NB4 (cell line): ENCODE measurements around the gene FMNL3.
"Not testable (repeated sequence)": the region's sequence is repeated elsewhere in the genome, so short reads cannot be mapped to it uniquely, and the experiment has no call there.

Experiments used
- DNase-seq: peaks from one replicate; pipeline ENCODE4 v3.0.0; 2010; ENCODE audit warnings: low read depth
- H3K4me3 ChIP-seq: one replicate; pipeline ENCODE4 v1.5.1; 2011; ENCODE audit warnings: mild to moderate bottlenecking, low read depth, low read length, moderate library complexity
- CTCF ChIP-seq: IDR thresholded peaks from one replicate; pipeline ENCODE4 v1.5.1; 2012; ENCODE audit warnings: low read depth, low read length
- MYC ChIP-seq: IDR thresholded peaks from 2 replicates; pipeline ENCODE4 v1.6.1; 2011; ENCODE audit warnings: low read depth, low read length
- POLR2A ChIP-seq: IDR thresholded peaks from 2 replicates; pipeline ENCODE4 v1.6.1; 2011; ENCODE audit warnings: mild to moderate bottlenecking; ENCODE audit not compliant: insufficient read length; ENCODE audit errors: extremely low read depth
- TF ChIP-seq, protein P1 (sequence below): IDR thresholded peaks from 2 replicates; pipeline ENCODE4 v1.6.1; 2011; ENCODE audit warnings: low read depth, low read length

Gene FMNL3

GRCh38 chr12:49733219-49734017 is 26.2 kb upstream of the FMNL3 start:
- H3K4me3 ChIP-seq = no peak overlapping the region
- TF ChIP-seq CTCF (no peak), POLR2A (no peak), MYC (no peak)
- TF ChIP-seq, protein P1, sequence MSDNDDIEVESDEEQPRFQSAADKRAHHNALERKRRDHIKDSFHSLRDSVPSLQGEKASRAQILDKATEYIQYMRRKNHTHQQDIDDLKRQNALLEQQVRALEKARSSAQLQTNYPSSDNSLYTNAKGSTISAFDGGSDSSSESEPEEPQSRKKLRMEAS = no peak
- DNase-seq = no peak

DNA sequence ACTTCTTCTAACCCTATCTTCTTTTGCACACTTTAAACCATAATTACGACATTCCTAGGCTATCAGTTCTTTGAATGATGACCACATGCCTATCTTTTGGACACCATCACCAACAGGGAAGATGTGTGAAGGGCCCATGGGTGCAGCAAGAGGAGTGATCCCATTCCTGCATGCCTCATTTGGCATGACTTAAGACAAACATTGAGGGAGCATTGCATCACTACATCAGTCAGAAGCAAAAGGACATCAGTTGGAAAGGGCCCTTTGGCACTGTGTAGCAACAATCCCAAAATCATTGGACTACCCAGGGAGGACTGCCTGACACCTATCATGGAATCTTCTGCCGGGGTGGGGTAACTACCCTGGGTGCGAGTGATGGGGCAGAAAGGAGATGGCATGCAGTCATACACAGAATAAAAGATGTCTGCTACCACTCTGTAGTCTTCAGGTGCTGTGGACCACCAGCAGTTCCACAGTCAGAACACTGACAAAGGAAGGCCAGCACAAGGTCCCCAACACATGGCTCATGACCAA is 23.4 kb upstream of the FMNL3 start:
- H3K4me3 ChIP-seq = no peak overlapping the region
- TF ChIP-seq CTCF (no peak), MYC (no peak), POLR2A (no peak)
- TF ChIP-seq, protein P1 = no peak
- no peak for DNase-seq

DNA sequence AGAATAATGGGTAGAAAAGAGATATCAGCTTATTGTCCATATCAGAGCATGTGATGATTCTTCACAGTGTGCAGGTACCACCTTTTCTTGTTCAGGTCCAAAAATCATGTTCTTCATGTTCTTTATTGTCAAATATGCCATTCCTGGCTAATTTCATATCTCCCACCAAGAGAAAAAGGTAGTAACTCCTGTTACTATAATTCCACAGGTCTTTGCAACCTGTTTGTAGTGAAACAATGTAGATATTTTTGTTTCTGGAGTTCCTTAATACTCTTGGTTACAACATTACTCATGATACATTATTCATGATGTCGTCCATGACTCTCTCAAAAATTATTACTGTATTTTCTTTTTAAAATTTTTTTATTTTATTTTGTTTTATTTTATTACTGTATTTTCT is 22.8 kb upstream of the FMNL3 start:
- no peak for DNase-seq
- TF ChIP-seq MYC (no peak), CTCF (no peak)
- TF ChIP-seq, protein P1 = no peak
- no peak overlapping the region for H3K4me3 ChIP-seq

DNA sequence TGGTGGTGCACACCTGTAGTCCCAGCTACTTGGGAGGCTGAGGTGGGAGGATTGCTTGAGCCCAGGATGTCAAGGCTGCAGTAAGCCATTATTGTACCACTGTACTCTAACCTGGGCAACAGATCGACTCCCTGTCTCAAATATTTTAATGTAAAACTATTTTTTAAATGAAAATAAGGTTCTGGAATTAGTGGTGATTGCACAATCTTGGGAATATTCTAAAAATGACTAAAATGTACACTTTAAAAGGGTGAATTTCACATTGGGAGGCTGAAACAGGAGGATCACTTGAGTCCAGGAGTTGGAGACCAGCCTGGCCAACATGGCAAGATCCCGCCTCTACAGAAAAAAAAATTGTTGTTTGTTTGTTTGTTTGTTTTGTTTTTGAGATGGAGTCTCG is 21.2 kb upstream of the FMNL3 start:
- no peak for TF ChIP-seq CTCF
- no peak for TF ChIP-seq MYC
- TF ChIP-seq, protein P1 = no peak
- TF ChIP-seq POLR2A = no peak
- no peak for DNase-seq
- no peak overlapping the region for H3K4me3 ChIP-seq

DNA sequence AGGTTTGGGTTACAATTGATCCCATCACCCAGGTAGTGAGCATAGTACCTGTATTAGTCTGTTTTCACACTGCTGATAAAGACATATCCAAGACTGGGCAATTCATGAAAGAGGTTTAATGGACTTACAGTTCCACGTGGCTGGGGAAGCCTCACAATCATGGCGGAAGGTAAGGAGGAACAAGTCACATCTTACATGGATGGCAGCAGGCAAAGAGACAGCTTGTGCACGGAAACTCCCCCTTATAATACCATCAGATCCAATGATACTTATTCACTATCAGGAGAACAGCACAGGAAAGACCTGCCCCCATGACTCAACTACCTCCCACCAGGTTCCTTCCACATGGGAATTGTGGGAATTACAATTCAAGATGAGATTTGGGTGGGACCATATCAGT is 14.2 kb upstream of the FMNL3 start:
- DNase-seq, H3K4me3 ChIP-seq: not testable (repeated sequence)

- TF ChIP-seq CTCF (no peak), POLR2A (no peak), MYC (no peak)
- TF ChIP-seq, protein P1 = no peak
- H3K4me3 ChIP-seq = no peak overlapping the region
- no peak for DNase-seq
These were observed 13.0 kb upstream of the FMNL3 start for GRCh38 chr12:49720214-49720613.

GRCh38 chr12:49717800-49718199 is 10.6 kb upstream of the FMNL3 start:
- not testable (repeated sequence) for DNase-seq, H3K4me3 ChIP-seq
